DOHH2 (cell line): Measurements from ENCODE around the gene TMEM132D.

ENCODE experiments used
- H3F3A ChIP-seq: fragments of 200-600 bp; sonication (generic), shearing (Covaris generic); 2 replicates; pipeline ENCODE4 v1.6.0; 2016; ENCODE audit warnings: antibody characterized with exemption, mild to moderate bottlenecking; ENCODE audit not compliant: control insufficient read depth, insufficient read depth
- H3K27ac ChIP-seq: fragments of 200-600 bp; sonication (generic); 2 replicates; pipeline ENCODE4 v1.5.1; 2014; ENCODE audit warnings: low read depth, mild to moderate bottlenecking, low read length, moderate library complexity
- H3K27me3 ChIP-seq: fragments of 200-600 bp; sonication (generic); 2 replicates; pipeline ENCODE4 v1.6.1; 2014; ENCODE audit warnings: mild to moderate bottlenecking, low read length, mixed read lengths; ENCODE audit not compliant: control insufficient read depth
- H3K36me3 ChIP-seq: fragments of 200-600 bp; sonication (generic); 2 replicates; pipeline ENCODE4 v1.6.1; 2014; ENCODE audit warnings: mild to moderate bottlenecking, low read length, moderate library complexity, mixed read lengths; ENCODE audit not compliant: control insufficient read depth
- H3K4me1 ChIP-seq: fragments of 200-600 bp; sonication (generic); 2 replicates; pipeline ENCODE4 v1.6.1; 2014; ENCODE audit warnings: mild to moderate bottlenecking, low read length, mixed read lengths; ENCODE audit not compliant: control insufficient read depth
- H3K4me2 ChIP-seq: fragments of 200-600 bp; sonication (generic); 2 replicates; pipeline ENCODE4 v1.6.0; 2014; ENCODE audit warnings: mild to moderate bottlenecking, low read length, moderate library complexity
- H3K4me3 ChIP-seq: fragments of 200-600 bp; sonication (generic); 2 replicates; pipeline ENCODE4 v1.5.1; 2014; ENCODE audit warnings: mild to moderate bottlenecking, low read length, mixed read lengths
- H3K79me2 ChIP-seq: fragments of 200-600 bp; sonication (generic); 2 replicates; pipeline ENCODE4 v1.6.1; 2014; ENCODE audit warnings: mild to moderate bottlenecking, low read length, mixed read lengths; ENCODE audit not compliant: control insufficient read depth
- H3K9me2 ChIP-seq: fragments of 200-600 bp; sonication (generic); replicated peaks from 2 replicates; pipeline ENCODE4 v1.6.1; 2014; ENCODE audit warnings: mild to moderate bottlenecking, low read length, mixed read lengths; ENCODE audit not compliant: control insufficient read depth
- H3K9me3 ChIP-seq: fragments of 200-600 bp; sonication (generic); 2 replicates; pipeline ENCODE4 v1.6.1; 2014; ENCODE audit warnings: antibody characterized with exemption, low read length, mixed read lengths; ENCODE audit not compliant: control insufficient read depth, insufficient read depth
- H4K20me1 ChIP-seq: fragments of 200-600 bp; sonication (generic); 2 replicates; pipeline ENCODE4 v1.6.0; 2014; ENCODE audit warnings: low read depth, mild to moderate bottlenecking, antibody characterized with exemption, low read length, moderate library complexity; ENCODE audit not compliant: control insufficient read depth, insufficient read depth
- EZH2phosphoT487 ChIP-seq: fragments of 200-600 bp; sonication (generic); IDR thresholded peaks from 2 replicates; pipeline ENCODE4 v1.6.1; 2017; ENCODE audit warnings: borderline replicate concordance, mild to moderate bottlenecking, antibody characterized with exemption, low read length, moderate library complexity, mixed read lengths
- TF ChIP-seq, protein P1 (sequence below): fragments of 200-600 bp; sonication (generic); IDR thresholded peaks from one replicate; pipeline ENCODE4 v1.5.1; 2014; ENCODE audit warnings: antibody characterized with exemption, mild to moderate bottlenecking, low read depth, low read length; ENCODE audit not compliant: poor library complexity, severe bottlenecking

Gene TMEM132D

DNA sequence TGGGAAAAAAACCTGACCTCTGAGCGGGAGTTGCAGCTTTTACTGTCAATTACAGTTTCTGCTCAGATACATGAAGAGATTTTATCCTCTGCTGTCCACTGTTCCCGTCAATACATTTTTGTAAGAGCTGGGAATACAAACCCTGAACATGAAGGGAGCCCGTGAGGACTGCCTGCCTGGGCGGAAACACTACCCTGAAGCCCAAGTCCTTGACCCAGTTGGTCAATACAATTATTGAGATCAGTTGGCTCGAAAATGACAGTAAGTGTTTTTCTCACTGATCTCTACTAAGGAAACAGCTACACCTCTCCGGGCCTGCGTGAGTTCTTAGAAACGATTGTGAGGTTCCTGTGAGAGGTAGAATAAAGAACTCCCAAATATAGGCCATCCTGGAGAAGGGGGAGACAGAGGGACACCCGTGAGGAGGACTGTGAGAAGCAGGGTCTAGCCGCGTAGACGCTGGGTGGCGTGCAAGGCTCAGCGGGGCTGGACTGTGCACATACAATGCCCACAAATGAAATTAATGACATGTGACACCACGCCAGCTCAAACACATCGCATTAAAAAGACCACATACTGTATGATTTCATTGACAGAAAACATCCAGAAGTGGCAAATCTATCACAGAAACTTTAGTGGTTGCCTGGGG, 509.5 kb downstream of the TMEM132D start:
- H3K4me3 ChIP-seq = no peak overlapping the region
- no peak for TF ChIP-seq EZH2phosphoT487
- TF ChIP-seq, protein P1, sequence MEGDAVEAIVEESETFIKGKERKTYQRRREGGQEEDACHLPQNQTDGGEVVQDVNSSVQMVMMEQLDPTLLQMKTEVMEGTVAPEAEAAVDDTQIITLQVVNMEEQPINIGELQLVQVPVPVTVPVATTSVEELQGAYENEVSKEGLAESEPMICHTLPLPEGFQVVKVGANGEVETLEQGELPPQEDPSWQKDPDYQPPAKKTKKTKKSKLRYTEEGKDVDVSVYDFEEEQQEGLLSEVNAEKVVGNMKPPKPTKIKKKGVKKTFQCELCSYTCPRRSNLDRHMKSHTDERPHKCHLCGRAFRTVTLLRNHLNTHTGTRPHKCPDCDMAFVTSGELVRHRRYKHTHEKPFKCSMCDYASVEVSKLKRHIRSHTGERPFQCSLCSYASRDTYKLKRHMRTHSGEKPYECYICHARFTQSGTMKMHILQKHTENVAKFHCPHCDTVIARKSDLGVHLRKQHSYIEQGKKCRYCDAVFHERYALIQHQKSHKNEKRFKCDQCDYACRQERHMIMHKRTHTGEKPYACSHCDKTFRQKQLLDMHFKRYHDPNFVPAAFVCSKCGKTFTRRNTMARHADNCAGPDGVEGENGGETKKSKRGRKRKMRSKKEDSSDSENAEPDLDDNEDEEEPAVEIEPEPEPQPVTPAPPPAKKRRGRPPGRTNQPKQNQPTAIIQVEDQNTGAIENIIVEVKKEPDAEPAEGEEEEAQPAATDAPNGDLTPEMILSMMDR = no peak
- no peaks in the 10 kb centered on the region for H3K9me3 ChIP-seq
- H3K27me3 ChIP-seq = no peaks in the 10 kb centered on the region
- H3F3A ChIP-seq = no peaks in the 10 kb centered on the region
- H3K36me3 ChIP-seq = no peaks in the 10 kb centered on the region
- H4K20me1 ChIP-seq = no peaks in the 10 kb centered on the region
- H3K4me1 ChIP-seq = no peaks in the 10 kb centered on the region
- no peaks in the 10 kb centered on the region for H3K79me2 ChIP-seq
- H3K27ac ChIP-seq = no peak overlapping the region
- no peak overlapping the region for H3K4me2 ChIP-seq
- H3K9me2 ChIP-seq = no peaks in the 10 kb centered on the region

- Histone ChIP-seq H4K20me1 (no peaks in the 10 kb centered on the region), H3K4me2 (no peak overlapping the region), H3K27me3 (no peaks in the 10 kb centered on the region), H3K9me2 (no peaks in the 10 kb centered on the region), H3F3A (no peaks in the 10 kb centered on the region), H3K79me2 (no peaks in the 10 kb centered on the region), H3K27ac (no peak overlapping the region), H3K4me3 (no peak overlapping the region), H3K36me3 (no peaks in the 10 kb centered on the region), H3K9me3 (no peaks in the 10 kb centered on the region), H3K4me1 (no peaks in the 10 kb centered on the region)
- TF ChIP-seq, protein P1 = no peak
- no peak for TF ChIP-seq EZH2phosphoT487
Measured at GRCh38 chr12:129393357-129393937, 510.4 kb downstream of the TMEM132D start.

- H3K27me3 ChIP-seq = no peaks in the 10 kb centered on the region
- peaks cover 4% of the 10 kb centered on the region; the same call in 1 of the 2 replicates for H3K9me3 ChIP-seq
Measured at GRCh38 chr12:129385637-129385990, 518.2 kb downstream of the TMEM132D start.

More at GRCh38 chr12:129385637-129385990, 518.2 kb downstream of the TMEM132D start:
- H3K27ac ChIP-seq = no peak overlapping the region
- H3K79me2 ChIP-seq = no peaks in the 10 kb centered on the region
- no peaks in the 10 kb centered on the region for H3F3A ChIP-seq
- no peaks in the 10 kb centered on the region for H4K20me1 ChIP-seq
- H3K4me3 ChIP-seq = no peak overlapping the region
- TF ChIP-seq, protein P1 = no peak
- TF ChIP-seq EZH2phosphoT487 = no peak
- no peaks in the 10 kb centered on the region for H3K9me2 ChIP-seq
- H3K4me1 ChIP-seq = no peaks in the 10 kb centered on the region
- no peak overlapping the region for H3K4me2 ChIP-seq
- no peaks in the 10 kb centered on the region for H3K36me3 ChIP-seq
